HepG2 (cell line): ENCODE results near the gene PFN2. TPM values are rescaled to one million over a fixed set of nuclear protein-coding genes. Genes with fewer than 3 reads are reported as not detected.

Experiments
- ATF2 ChIP-seq: sonication (generic); formaldehyde crosslinking; IDR thresholded peaks from 2 replicates; pipeline ENCODE4 v1.4.0; 2020; ENCODE audit warnings: missing genetic modification reagents
- DMTF1 ChIP-seq: sonication (generic); formaldehyde crosslinking; IDR thresholded peaks from 2 replicates; pipeline ENCODE4 v1.4.0; 2020; ENCODE audit warnings: mild to moderate bottlenecking, missing genetic modification reagents
- EZH2 ChIP-seq: conservative IDR thresholded peaks from 2 replicates; pipeline ENCODE4 v1.6.1; 2012; ENCODE audit warnings: mild to moderate bottlenecking, low read depth, low read length, moderate library complexity
- FOXK2 ChIP-seq: fragments of 450-650 bp; IDR thresholded peaks from 2 replicates; pipeline ENCODE4 v1.6.1; 2016
- FOXO1 ChIP-seq: sonication (generic); formaldehyde crosslinking; IDR thresholded peaks from 2 replicates; pipeline ENCODE4 v1.4.0; 2020; ENCODE audit warnings: missing genetic modification reagents
- HDAC2 ChIP-seq: sonication (generic); formaldehyde crosslinking; IDR thresholded peaks from 2 replicates; pipeline ENCODE4 v1.4.0; 2020; ENCODE audit warnings: missing genetic modification reagents
- HNF4G ChIP-seq, 2 experiments: sonication (generic) in 1 of 2; formaldehyde crosslinking in 1 of 2; IDR thresholded peaks; 2 replicates each; pipeline versions ENCODE4 v1.4.0 to v1.6.1; 2011 to 2020; ENCODE audit warnings: borderline replicate concordance in 2 of 2, low read depth in 2 of 2, mild to moderate bottlenecking in 2 of 2, low read length in 1 of 2, missing genetic modification reagents in 1 of 2, moderate library complexity in 1 of 2
- IRX3 ChIP-seq: sonication (generic); formaldehyde crosslinking; IDR thresholded peaks from 2 replicates; pipeline ENCODE4 v1.8.1; 2023; ENCODE audit warnings: mild to moderate bottlenecking, low read depth, missing genetic modification reagents, borderline replicate concordance
- KLF15 ChIP-seq: sonication (generic); formaldehyde crosslinking; IDR thresholded peaks from 2 replicates; pipeline ENCODE4 v1.8.1; 2023; ENCODE audit warnings: borderline replicate concordance, mild to moderate bottlenecking, inconsistent platforms, missing genetic modification reagents, mixed read lengths
- MYNN ChIP-seq: sonication (generic); formaldehyde crosslinking; IDR thresholded peaks from 2 replicates; pipeline ENCODE4 v1.4.0; 2020; ENCODE audit warnings: mild to moderate bottlenecking, low read depth, missing genetic modification reagents
- NCOR1 ChIP-seq: fragments of 200-600 bp; sonication (generic); IDR thresholded peaks from 2 replicates; pipeline ENCODE4 v1.7.0; 2017; ENCODE audit warnings: antibody characterized with exemption, low read length, borderline replicate concordance
- NR2F6 ChIP-seq, 2 experiments: IDR thresholded peaks; 2 replicates each; pipeline ENCODE4 v1.6.1; 2016; ENCODE audit warnings: antibody characterized with exemption in 1 of 2, mild to moderate bottlenecking in 1 of 2
- PBX2 ChIP-seq: IDR thresholded peaks from 2 replicates; pipeline ENCODE4 v1.6.1; 2016; ENCODE audit warnings: control low read depth
- RAD51 ChIP-seq: fragments of 450-650 bp; IDR thresholded peaks from 2 replicates; pipeline ENCODE4 v1.6.1; 2016; ENCODE audit warnings: borderline replicate concordance
- REL ChIP-seq: sonication (generic); formaldehyde crosslinking; conservative IDR thresholded peaks from 2 replicates; pipeline ENCODE4 v1.8.0; 2022; ENCODE audit warnings: mild to moderate bottlenecking, missing genetic modification reagents, moderate library complexity
- ZBTB33 ChIP-seq: sonication (generic); formaldehyde crosslinking; IDR thresholded peaks from 2 replicates; pipeline ENCODE4 v1.4.0; 2020; ENCODE audit warnings: missing genetic modification reagents
- ZMYM4 ChIP-seq: sonication (generic); formaldehyde crosslinking; IDR thresholded peaks from 2 replicates; pipeline ENCODE4 v1.8.1; 2023; ENCODE audit warnings: mild to moderate bottlenecking, missing genetic modification reagents
- ZNF496 ChIP-seq: sonication (generic); formaldehyde crosslinking; IDR thresholded peaks from 2 replicates; pipeline ENCODE4 v1.8.1; 2023; ENCODE audit warnings: mild to moderate bottlenecking, moderate library complexity, missing genetic modification reagents; ENCODE audit not compliant: insufficient replicate concordance
- ZNF510 ChIP-seq: sonication (generic); formaldehyde crosslinking; IDR thresholded peaks from 2 replicates; pipeline ENCODE4 v1.4.0; 2020; ENCODE audit warnings: low read depth, mild to moderate bottlenecking, missing genetic modification reagents
- ZNF749 ChIP-seq: sonication (generic); formaldehyde crosslinking; IDR thresholded peaks from 2 replicates; pipeline ENCODE4 v1.8.0; 2022; ENCODE audit warnings: mild to moderate bottlenecking, missing genetic modification reagents, moderate library complexity, borderline replicate concordance
- ZNF761 ChIP-seq: sonication (generic); formaldehyde crosslinking; conservative IDR thresholded peaks from 2 replicates; pipeline ENCODE4 v1.4.0; 2020; ENCODE audit warnings: mild to moderate bottlenecking, missing genetic modification reagents
- ZNF816 ChIP-seq: sonication (generic); formaldehyde crosslinking; IDR thresholded peaks from 2 replicates; pipeline ENCODE4 v1.8.0; 2022; ENCODE audit warnings: missing genetic modification reagents, mild to moderate bottlenecking, borderline replicate concordance
- ZSCAN22 ChIP-seq: sonication (generic); formaldehyde crosslinking; IDR thresholded peaks from 2 replicates; pipeline ENCODE4 v1.4.0; 2020; ENCODE audit warnings: mild to moderate bottlenecking, missing genetic modification reagents
- polyA plus RNA-seq, 8 experiments: library from polyadenylated mRNA; depleted of rRNA in 3 of 8; stranded (reverse) in 7 of 8; unstranded in 1 of 8; fragments of >200 nt; fragmentation: Illumina TruSeq in 4 of 8; extraction: Trizol in 4 of 8; gene quantifications; 2 replicates each; pipeline versions ENCODE4 v1.2.1 to v1.2.3, GENCODE V29; 2011 to 2016; ENCODE audit warnings: low read depth in 4 of 8, missing spikeins in 1 of 8, mixed read lengths in 1 of 8; ENCODE audit not compliant: insufficient read depth in 1 of 8
- total RNA-seq, 5 experiments: library from RNA; depleted of rRNA; stranded (reverse); fragments of >200 nt; fragmentation: Illumina TruSeq; extraction: Trizol; gene quantifications; 2 replicates each; pipeline ENCODE4 v1.2.3, GENCODE V29; 2016; ENCODE audit warnings: low read depth in 1 of 5

PFN2 gene
- total and polyA plus RNA-seq, 2 of the 13 experiments (the other 11 are each of a cell fraction or from before 2014, with no cell fraction given), result 57.3 to 150 TPM

DNA sequence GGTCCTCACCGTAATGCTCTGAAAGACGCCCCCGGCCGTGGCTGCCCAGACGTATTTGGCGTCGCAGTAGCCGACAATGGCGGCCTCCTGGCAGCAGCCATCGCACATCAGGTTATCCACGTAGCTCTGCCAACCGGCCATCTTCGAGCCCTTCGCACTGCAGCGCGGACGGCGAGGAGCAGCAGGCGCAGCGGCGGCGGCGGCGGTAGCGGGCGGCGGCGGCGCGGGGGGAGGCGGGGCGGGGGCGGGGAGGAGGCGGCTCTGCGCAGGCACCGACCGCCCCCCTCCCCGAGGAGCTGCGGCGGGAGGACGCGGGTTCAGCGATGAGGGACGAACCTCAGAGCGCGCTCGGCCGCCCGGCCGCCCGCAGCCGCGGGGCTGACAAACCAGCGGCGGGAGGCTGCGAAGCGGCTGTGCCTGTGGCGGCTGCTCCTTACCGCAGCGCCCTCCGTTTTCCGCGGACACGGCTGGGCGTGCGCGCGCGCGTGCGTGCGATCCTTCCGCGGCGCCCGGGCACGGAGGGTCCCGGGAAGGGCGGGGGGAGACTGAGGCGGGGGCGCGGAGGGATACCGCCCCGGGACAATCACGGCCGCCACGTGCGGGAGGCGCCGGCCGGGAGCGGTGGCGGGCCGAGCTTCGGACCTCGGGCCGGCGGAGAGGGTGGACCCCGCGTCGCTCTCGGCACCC lies at the start of gene PFN2 (continued):
- TF ChIP-seq ZBTB33 (no peak), ATF2 (CRISPR knock-in tag) (no peak), ZNF496 (no peak), ZNF749 (CRISPR knock-in tag) (peak; percentile 96), NCOR1 (peak; percentile 38; the same call in 1 of the 2 replicates), ZMYM4 (CRISPR knock-in tag) (peak; percentile 83), IRX3 (CRISPR knock-in tag) (peak; percentile 96), ZNF761 (CRISPR knock-in tag) (peak; percentile 67; the same call in 1 of the 2 replicates), ZSCAN22 (CRISPR knock-in tag) (no peak; the same call in 1 of the 2 replicates), DMTF1 (CRISPR knock-in tag) (no peak), NR2F6 (IDR thresholded peaks at IDR 0.05) (no peak), NR2F6 (CRISPR knock-in tag; IDR thresholded peaks at IDR 0.05) (no peak), MYNN (no peak), PBX2 (CRISPR knock-in tag) (no peak), FOXO1 (CRISPR knock-in tag) (no peak), REL (CRISPR knock-in tag) (peak; percentile 94), ZNF510 (peak; percentile 62; the same call in 1 of the 2 replicates), EZH2 (no peak), ZNF816 (CRISPR knock-in tag) (no peak), FOXK2 (no peak), HDAC2 (CRISPR knock-in tag) (no peak), RAD51 (no peak), KLF15 (CRISPR knock-in tag) (no peak; the same call in 1 of the 2 replicates), HNF4G (IDR thresholded peaks at IDR 0.05; ENCODE audit: borderline replicate concordance, low read depth, low read length) (no peak), HNF4G (CRISPR knock-in tag; IDR thresholded peaks at IDR 0.05; ENCODE audit: borderline replicate concordance, low read depth) (no peak)
